HG03342 (cell line): ENCODE results near the gene SNX10.

Source experiments
- ATAC-seq: cut with Tn5 transposase; IDR thresholded peaks from one replicate; pipeline ENCODE4 v1.9.1; 2021; ENCODE audit warnings: mild to moderate bottlenecking, moderate library complexity; ENCODE audit not compliant: unreplicated experiment

Gene SNX10

GRCh38 chr7:26295586-26295985 lies 3.9 kb downstream of the SNX10 start:
- ATAC-seq, result no peak

DNA sequence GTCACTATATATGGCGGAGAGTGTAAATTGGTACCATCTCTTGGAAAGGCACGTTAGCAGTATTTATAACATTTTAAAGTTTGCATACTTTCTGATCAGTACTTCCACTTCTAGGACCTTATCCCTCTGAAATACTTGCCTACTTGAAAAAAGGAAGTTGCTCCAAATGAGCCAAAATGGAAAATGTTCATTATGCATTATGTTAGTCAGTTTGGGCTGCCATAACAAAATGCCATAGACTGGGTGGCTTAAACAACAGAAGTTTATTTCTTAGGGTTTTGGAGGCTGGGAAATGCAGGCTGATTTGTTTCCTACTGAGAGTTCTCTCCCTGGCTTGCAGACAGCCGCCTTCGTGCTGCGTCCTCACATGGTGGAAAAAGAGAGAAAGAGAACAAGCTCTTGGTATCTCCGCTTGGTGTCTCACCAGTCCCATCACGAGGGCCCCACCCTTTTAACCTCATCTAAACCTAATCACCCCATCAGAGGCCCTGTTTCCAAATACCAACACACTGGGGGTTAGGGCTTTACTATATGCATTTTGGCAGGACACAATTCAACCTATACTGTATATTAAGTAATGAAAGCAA lies 6.9 kb downstream of the SNX10 start:
- no peak for ATAC-seq

GRCh38 chr7:26305090-26305868 lies 13.6 kb downstream of the SNX10 start:
- no peak for ATAC-seq

- ATAC-seq, result no peak
Observed at GRCh38 chr7:26305869-26306665, 14.4 kb downstream of the SNX10 start.

GRCh38 chr7:26306790-26307189 lies 15.1 kb downstream of the SNX10 start:
- no peak for ATAC-seq

DNA sequence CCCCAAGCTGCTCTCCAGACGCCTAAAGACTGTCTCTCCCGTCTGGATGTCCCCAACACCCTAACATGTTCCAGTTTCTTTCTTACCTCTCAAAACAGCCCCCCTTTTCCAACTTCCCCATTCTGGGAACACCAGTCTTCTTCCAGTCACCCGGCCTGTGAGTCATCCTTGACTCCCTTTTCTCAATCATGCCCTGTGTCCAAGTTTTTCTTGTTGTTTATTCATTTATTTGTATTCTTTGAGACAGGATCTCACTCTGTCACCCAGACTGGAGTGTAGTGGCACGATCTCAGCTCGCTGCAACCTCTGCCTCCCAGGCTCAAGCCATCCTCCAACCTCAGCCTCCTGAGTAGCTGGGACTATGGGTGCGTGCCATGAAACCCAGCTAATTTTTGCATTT lies 15.6 kb downstream of the SNX10 start:
- no peak for ATAC-seq

DNA sequence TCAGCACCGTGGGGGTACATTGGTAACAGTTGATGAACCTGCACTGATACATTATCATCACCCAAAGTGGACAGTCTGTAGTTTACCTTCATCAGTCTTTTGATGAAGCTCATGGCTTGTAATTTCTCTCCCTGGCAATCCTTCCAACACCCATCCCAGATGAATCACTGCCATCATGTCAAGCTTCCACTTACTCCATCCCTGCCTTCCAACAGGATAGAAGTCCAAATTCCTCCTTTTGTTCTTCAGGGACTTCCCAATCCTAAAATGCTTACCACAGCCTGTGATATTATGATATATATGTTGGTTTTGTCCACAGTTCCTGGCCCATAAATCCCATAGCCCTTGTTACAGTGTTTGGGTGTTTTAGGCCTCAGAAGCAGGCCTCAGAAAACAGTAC lies 16.1 kb downstream of the SNX10 start:
- no peak for ATAC-seq

DNA sequence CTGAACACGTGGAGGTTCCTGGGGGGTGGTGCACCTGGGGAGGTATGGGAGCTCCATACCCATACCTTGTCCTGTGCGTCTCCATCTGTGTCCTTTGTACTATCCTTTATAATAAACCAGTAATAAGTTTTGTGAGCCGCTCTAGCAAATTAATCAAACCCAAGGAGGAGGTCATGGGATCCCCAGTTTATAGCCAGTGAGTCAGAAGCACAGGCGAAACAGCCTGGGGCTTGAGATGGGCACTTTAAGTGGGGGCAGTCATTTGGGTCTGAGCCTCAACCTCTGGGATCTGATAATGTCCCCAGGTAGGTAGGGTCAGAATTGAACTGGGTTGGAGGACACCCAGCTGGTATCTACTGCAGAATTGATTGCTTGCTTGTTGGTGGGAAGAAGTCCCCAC lies 16.9 kb downstream of the SNX10 start:
- ATAC-seq, result no peak

GRCh38 chr7:26309089-26309488 lies 17.4 kb downstream of the SNX10 start:
- ATAC-seq, result no peak

- ATAC-seq, result no peak
Observed at GRCh38 chr7:26311798-26312197, 20.1 kb downstream of the SNX10 start.

- ATAC-seq, result no peak
Observed at GRCh38 chr7:26317211-26317610, 25.5 kb downstream of the SNX10 start.

DNA sequence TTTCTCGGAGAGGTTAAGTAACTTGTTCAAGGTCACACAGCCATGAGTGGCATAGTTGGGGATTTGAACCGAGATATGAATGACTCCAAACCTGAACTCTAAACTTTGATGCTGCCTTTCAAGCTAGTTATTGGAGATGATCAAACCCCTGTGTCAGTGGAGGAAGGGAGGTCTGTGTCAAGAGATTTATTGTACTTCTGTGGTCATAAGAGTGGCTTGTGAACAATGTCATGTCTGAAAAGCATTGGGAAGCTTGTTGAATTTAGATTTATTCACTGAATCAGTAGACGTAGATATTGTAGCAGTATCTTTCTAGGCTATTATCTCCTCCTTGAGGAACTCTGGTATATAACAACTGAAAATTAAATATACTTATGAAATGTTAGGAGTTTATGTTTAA lies 27.3 kb downstream of the SNX10 start:
- ATAC-seq, result no peak

DNA sequence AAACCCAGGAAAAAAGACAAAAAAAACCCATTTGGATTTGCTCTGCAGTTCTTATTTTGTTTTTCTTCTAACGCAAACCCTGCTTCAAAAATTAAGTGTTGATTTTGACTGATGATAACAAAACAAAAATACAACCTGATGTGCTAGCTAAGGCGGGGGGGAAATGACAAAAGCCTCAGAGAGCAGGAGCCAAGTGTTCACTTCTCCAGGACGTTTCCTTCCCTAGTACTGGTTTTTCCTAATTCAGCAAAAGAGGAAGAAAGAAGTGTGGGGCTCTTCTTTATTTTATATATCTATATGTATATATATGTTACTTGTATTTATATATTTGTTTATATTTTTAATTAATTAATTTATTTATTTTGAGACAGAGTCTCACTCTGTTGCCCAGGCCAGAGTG lies 28.0 kb downstream of the SNX10 start:
- ATAC-seq, result no peak

DNA sequence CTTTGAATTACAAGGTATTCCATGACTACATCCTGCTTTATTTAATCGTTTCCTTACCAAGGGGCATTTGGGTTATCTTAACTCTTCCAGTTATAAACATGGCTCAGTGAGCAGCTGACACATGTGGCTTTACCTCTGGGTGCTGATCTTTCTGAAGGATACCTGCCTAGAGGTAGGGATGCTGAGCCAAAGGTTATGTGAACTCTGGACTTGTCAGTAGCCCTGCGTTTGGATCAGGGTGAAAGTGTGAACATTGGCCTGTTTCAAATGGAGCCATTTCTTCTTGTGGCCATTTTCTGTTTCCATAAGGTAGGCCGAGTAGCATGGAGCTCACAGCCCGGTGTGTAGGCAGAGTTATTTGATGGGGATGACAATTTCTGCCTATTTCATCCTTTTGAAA lies 29.2 kb downstream of the SNX10 start:
- no peak for ATAC-seq

DNA sequence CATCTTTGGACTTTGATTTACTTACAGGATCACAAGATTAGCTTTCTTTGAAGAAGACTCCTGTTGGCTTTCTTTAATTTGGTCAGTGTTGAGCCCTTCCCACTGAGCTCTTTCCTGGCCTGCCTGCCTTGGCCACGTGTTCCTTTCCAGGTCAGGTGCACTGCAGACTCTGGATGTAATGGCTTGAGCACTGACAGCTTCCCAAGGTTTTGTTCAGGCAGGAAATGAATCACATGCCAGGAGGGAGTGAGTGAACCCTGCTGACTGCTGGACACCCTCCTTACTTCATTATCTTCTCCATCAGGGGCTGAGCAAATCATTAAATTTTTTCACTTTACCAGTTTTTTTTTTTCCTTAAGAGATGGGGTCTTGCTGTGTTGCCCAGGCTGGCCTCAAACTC lies 29.8 kb downstream of the SNX10 start:
- no peak for ATAC-seq

GRCh38 chr7:26326211-26326610 lies 34.5 kb downstream of the SNX10 start:
- no peak for ATAC-seq

DNA sequence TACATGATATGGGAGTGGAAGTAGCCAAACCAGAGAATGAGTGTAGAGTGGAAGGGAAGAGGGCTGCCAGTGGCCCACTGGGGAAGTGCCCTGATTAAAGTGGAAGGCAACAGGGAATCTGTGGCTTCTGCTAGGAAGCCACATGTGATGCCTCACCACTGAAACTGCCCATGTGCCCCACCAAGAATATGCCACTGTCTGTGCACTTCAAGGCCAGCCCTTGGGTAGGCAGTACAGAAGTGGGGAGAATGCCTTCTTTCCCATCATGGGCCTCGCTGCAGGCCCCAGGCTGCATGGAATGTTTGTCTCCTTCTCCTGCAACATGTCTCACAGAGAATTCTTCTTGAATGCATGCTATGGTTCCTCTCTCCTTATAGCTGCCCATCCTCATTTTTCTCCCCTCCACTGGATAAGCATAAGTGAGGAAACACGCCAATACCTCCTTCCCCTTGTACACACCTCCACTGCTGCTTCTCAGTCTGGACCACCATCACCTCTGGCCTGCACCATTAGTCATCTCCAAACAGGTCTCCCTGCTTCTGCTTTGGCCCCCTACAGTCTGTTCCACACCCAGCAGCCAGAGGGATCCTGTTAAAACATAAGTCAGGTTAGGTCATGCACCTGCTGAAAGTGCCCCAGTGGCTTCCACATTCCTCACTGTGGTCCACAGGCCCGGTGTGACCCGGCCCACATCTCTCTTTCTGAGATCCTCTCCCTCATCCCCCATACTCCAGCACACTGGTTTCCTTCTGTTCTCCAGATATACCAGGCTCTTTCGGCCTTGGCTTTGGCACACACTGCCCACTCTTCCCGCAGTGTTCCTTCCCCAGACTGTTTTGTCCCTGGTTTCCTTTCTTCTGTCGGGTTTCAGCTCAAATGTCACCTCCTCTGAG lies 37.1 kb downstream of the SNX10 start:
- ATAC-seq, result peak; percentile 49

DNA sequence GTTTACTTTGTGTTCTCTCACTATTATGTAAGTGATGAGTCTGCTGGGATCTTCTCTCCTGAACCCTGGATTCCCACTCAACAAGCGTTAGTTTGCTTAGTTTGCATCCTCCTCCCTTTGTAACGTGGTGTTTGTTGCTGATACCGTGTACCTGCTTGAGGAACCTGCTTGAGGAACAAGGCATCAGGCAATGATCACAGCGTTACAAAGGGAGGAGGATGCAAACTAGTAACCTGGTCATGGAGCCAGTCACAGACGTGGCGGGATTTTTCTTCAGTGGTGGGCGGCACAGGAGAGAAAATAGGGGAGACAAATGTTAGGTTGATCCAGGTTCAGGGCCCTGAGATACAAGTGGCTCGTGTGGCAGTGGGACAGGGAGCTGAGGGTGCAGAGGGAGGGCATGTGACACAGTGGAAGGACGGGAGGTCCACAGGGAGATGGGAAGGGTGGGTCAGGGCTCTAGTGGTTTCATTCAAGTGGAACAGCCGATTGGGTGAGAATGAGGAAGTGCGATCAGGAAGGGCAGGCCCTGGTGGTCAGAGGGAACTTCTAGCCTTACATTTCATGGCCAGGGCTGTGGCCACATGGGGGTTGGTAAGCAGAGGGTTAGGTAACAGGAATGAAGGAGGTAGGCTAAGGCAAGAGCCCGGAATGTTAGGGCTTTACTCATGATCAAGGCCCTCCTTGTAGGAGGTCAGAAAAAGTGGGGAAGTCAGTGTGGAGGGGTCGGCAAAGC lies 38.0 kb downstream of the SNX10 start:
- no peak for ATAC-seq

DNA sequence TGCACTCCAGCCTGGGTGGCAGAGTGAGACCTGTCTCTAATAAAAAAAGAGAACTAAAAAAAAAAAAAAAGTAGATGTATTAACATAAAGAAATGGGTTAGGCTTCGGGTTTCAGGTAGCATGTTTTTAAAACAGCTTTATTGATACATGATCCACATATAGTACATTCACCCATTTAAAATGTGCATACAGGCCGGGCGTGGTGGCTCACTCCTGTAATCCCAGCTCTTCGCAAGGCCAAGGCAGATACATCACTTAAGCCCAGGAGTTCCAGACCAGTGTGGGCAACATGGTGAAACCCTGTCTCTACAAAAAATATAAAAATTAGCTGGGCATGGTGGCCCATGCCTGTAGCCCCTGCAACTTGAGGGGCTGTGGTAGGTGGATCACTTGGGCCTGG lies 39.5 kb downstream of the SNX10 start:
- ATAC-seq, result no peak

GRCh38 chr7:26331789-26332188 lies 40.1 kb downstream of the SNX10 start:
- ATAC-seq, result no peak
